Measurements from ENCODE around the gene CREG1.
"Not testable (repeated sequence)": the region's sequence is repeated elsewhere in the genome, so short reads cannot be mapped to it uniquely, and the experiment has no call there.

The CREG1 gene

GRCh38 chr1:167563579-167564246 lies 10.2 kb upstream of the CREG1 start:
- no peak for DNase-seq

DNA sequence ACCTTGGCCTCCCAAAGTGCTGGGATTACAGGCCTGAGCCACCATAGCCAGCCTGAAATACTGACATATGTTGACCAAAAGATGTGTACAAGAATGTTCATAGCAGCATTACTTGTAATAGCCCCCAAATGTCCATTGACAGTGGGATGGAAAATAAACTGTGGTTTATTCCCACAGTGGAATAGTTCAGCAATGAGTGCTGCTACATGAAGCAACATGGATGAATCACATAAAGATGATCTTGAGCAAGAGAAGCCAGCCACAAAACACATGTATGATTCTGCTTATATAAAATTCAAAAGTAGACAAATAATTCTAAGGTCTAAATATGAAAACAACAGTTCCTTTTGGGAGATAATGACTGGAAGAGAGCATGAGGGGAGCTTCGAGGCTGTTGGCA lies 9.1 kb upstream of the CREG1 start:
- no peak for DNase-seq

DNA sequence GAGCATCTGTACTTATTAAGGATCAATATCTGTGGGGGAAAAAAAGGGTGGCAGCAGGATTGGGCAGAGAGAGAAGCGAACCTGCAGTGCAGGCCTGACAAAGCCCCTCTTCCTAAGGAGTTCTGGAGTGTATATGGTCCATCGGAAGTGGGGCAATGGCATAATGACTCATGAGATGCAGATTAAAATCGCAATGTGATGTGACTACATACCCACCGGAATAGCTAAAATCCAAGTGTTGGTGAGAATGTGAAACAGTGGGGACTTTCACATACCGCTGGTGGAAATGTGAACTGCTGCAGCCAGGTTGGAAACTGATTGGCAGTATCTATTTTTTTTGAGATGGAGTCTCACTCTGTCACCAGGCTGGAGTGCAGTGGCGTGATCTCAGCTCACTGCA lies 8.2 kb upstream of the CREG1 start:
- DNase-seq, result no peak

GRCh38 chr1:167555971-167556714 lies 2.6 kb upstream of the CREG1 start:
- DNase-seq, result no peak

DNA sequence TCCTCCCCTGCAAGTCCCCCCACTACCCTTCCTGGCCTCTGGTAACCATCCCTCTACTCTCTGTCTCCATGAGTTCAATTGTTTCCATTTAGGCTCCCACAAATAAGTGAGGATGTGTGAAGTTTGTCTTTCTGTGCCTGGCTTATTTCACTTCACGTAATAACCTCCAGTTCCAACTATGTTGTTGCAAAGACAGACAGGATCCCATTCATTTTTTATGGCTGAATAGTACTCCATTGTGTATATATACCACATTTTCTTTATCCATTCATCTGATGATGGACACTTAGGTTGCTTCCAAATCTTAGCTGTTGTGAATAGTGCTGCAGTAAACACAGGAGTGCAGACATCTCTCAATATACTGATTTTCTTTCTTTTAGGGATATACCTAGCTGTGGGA lies 1.5 kb upstream of the CREG1 start:
- not testable (repeated sequence) for DNase-seq

DNA sequence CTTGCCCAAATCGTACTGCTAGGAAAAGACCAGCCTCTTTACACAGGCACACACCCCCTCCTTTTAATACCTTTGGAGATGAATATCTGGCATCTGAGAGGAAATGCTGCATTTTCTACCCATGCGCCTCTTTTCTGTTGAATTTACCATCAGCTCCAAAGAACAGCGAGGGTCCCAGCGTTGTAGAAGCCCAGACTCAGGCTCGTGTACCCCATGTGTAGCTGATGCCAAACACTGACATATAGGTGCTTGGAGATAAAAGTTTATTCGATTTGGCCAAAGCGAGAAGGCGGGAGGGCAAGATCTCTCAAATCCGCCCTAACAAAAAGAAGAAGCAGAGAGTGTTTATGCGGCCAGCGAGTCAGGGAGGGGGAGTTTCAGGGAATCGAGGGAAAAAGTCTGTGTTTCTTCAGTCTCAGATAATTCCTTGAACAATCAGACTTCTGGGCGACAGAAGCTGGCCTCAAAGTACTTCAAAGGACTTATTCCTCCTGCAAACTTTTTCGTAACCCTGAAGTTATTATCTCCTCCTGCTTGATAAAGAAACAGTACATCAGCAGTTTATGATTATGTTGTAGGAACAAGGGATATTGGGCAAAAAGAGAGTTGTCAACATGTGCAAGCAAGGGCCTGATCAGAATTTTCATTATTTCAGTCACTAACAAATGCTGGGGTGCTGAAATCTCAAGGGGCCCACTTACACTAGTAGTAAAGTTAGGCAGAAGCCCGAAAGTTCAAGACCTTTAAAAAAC lies 642 bp upstream of the CREG1 start:
- DNase-seq, result no peak

GRCh38 chr1:167551362-167551761 lies 2.2 kb downstream of the CREG1 start:
- DNase-seq, result no peak

GRCh38 chr1:167548059-167548932 lies 5.3 kb downstream of the CREG1 start:
- no peak for DNase-seq

GRCh38 chr1:167546935-167547334 lies 6.6 kb downstream of the CREG1 start:
- DNase-seq, result no peak

DNA sequence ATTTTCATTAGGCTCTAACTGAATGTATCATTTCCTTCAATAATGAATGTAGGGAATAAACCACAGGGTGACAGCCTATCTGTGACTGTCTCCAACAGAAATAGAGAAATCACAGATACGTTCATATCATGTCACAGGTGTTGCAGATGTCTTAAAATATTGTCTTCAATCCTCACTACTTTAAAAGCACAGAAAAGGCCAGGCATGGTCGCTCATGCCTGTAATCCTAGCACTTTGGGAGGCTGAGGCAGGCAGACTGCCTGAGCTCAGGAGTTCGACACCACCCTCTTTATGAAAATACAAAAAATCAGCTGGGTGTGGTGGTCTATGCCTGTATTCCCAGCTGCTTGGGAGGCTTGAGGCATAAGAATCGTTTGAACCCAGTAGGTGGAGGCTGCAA lies 8.2 kb downstream of the CREG1 start:
- DNase-seq, result no peak

- DNase-seq, result no peak
Measured at GRCh38 chr1:167544447-167545093, 9.0 kb downstream of the CREG1 start.

GRCh38 chr1:167543199-167543990 lies 10.2 kb downstream of the CREG1 start:
- DNase-seq, result no peak

DNA sequence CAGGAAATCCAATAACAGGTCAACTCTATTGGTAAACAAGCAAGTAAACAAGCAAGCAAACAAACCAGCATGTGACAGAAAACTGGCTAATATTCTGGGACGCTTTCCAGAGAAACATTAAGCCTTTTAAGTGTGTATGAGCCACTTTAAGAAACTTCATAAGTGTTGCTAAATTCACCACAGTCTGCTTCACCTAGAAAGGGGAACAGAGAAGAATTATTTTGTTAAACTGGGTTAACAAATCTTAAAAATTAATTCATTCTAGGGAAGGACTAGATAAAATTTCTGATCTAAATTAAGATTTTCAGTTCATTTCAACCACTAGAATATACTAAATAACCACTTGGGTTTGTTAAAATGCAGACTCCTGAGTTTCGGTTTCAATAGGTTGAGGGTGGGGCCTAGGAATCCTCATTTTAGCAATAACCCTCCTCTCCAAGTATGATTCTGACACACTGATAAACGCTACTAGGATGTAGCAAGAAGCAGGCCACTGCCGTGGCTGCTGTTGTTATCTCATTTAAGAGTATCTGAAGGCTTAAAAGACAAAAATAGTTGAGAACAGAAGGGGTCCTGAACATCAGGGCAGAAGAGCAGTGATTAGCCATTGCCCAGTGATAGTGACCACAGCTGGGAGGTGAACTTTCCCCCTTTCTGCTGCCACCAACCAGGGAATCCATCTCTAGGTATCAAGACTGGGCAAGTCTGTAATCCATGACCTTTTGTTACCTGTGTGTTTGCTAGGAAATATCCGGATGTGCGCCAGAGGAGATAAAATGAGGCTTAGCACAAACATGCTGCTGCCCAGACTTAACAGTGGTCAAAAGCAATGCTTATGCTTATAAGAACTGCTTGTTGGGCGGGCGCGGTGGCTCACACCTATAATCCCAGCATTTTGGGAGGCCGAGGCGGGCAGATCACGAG lies 11.2 kb downstream of the CREG1 start:
- no peak for DNase-seq

DNA sequence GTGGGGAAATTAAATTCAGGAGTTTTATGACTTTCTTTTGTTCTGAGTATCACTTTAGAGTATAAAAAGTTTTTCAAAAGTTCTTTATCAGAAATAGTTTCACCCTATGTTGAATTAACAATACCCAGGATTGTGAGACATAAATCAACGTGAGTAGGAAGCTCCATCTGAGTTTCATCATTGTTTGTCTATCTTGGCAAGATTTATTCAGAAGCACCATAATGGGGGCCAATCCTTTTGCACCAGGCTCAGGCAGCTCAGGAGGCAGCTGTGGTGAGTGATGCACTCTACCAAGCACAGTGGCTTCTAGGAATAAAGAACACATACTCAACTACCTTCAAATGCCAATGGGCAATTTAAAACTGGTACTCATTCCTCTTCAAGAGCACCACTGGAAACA lies 12.0 kb downstream of the CREG1 start:
- no peak for DNase-seq

GRCh38 chr1:167541003-167541402 lies 12.6 kb downstream of the CREG1 start:
- no peak for DNase-seq

- no peak for DNase-seq
Measured at GRCh38 chr1:167538657-167539056, 14.9 kb downstream of the CREG1 start.

GRCh38 chr1:167533851-167534300 lies 19.7 kb downstream of the CREG1 start:
- DNase-seq, result no peak

- DNase-seq, result no peak
Measured at GRCh38 chr1:167532964-167533824, 20.4 kb downstream of the CREG1 start.

DNA sequence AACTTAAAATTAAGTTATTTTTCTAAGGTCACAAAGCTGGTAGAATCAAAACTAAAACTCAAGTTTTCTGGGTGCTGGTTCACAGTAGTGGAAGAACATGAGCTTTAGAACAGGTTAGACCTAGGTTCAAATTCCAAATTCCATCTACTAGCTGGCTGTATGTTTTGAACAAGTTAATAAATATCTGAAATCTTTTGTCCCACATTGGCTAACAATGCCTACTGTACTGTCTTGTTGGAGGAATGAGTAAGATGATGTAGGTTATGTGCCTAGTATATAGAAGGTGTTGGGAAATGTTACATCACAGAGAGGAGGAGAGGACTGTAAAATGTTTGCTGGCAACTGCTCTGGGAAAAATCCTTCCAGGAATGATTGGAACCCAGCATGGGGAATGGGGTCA lies 21.2 kb downstream of the CREG1 start:
- DNase-seq, result no peak
